Hepatocyte (in vitro differentiated cells): ENCODE results near the gene NRXN2. TPM values are rescaled to one million over a fixed set of nuclear protein-coding genes. Genes with fewer than 3 reads are reported as not detected.

Experiments
- DNase-seq: peaks from one replicate; pipeline ENCODE4 v3.0.0-alpha.2; 2016; ENCODE audit warnings: low spot score
- H2AFZ ChIP-seq: fragments of 200-600 bp; sonication (generic); 2 replicates; pipeline ENCODE4 v1.6.0; 2016; ENCODE audit warnings: antibody characterized with exemption, mild to moderate bottlenecking
- H3K27ac ChIP-seq: fragments of 200-600 bp; sonication (generic); 2 replicates; pipeline ENCODE4 v1.5.1; 2016; ENCODE audit warnings: mild to moderate bottlenecking
- H3K27me3 ChIP-seq: fragments of 200-600 bp; sonication (generic); 2 replicates; pipeline ENCODE4 v1.6.1; 2016
- H3K36me3 ChIP-seq: fragments of 200-600 bp; sonication (generic); replicated peaks from 2 replicates; pipeline ENCODE4 v1.5.1; 2016; ENCODE audit warnings: low read depth; ENCODE audit not compliant: insufficient read depth
- H3K4me1 ChIP-seq: fragments of 200-600 bp; sonication (generic); 2 replicates; pipeline ENCODE4 v1.5.1; 2016; ENCODE audit warnings: mild to moderate bottlenecking, moderate library complexity; ENCODE audit not compliant: insufficient read depth
- H3K4me2 ChIP-seq: fragments of 200-600 bp; sonication (generic); 2 replicates; pipeline ENCODE4 v1.6.0; 2016
- H3K4me3 ChIP-seq: fragments of 200-600 bp; sonication (generic); 2 replicates; pipeline ENCODE4 v1.5.1; 2016; ENCODE audit warnings: mild to moderate bottlenecking
- H3K79me2 ChIP-seq: fragments of 200-600 bp; sonication (generic); 2 replicates; pipeline ENCODE4 v1.6.0; 2017; ENCODE audit warnings: mild to moderate bottlenecking
- H3K9me2 ChIP-seq: fragments of 200-600 bp; sonication (generic); replicated peaks from 2 replicates; pipeline ENCODE4 v1.6.0; 2017; ENCODE audit warnings: mild to moderate bottlenecking; ENCODE audit not compliant: insufficient read depth
- H3K9me3 ChIP-seq: fragments of 200-600 bp; sonication (generic); 2 replicates; pipeline ENCODE4 v1.5.1; 2016; ENCODE audit warnings: low read depth, mild to moderate bottlenecking
- H4K20me1 ChIP-seq: fragments of 200-600 bp; sonication (generic); 2 replicates; pipeline ENCODE4 v1.6.0; 2016; ENCODE audit warnings: mild to moderate bottlenecking; ENCODE audit not compliant: insufficient read depth, poor library complexity, severe bottlenecking
- EZH2 ChIP-seq: fragments of 200-600 bp; sonication (generic); IDR thresholded peaks from 2 replicates; pipeline ENCODE4 v1.6.1; 2016; ENCODE audit warnings: antibody characterized with exemption, mild to moderate bottlenecking, borderline replicate concordance
- EZH2phosphoT487 ChIP-seq: fragments of 200-600 bp; sonication (generic); IDR thresholded peaks from one replicate; pipeline ENCODE4 v1.6.1; 2018; ENCODE audit warnings: antibody characterized with exemption, mild to moderate bottlenecking, low read depth, moderate library complexity; ENCODE audit not compliant: unreplicated experiment, severe bottlenecking
- WGBS: methylation state at CpG from one replicate; pipeline ENCODE4 v1.1.6; 2016; ENCODE audit warnings: low lambda C conversion rate; ENCODE audit errors: missing lambda C conversion rate; 5-methylcytosine and 5-hydroxymethylcytosine counted together
- polyA plus RNA-seq: library from polyadenylated mRNA; unstranded; fragments of >200 nt; fragmentation: Nextera tagmentation; extraction: Ambion mirVana; gene quantifications from 2 replicates; pipeline ENCODE4 v1.2.1, GENCODE V29; 2016
- total RNA-seq: library from RNA; depleted of rRNA; stranded (reverse); fragments of >200 nt; gene quantifications from 2 replicates; pipeline ENCODE4 v1.2.3, GENCODE V29; 2014
- TF ChIP-seq, protein P1 (sequence below): fragments of 200-600 bp; sonication (generic); IDR thresholded peaks from 2 replicates; pipeline ENCODE4 v1.5.1; 2016; ENCODE audit warnings: antibody characterized with exemption, mild to moderate bottlenecking; ENCODE audit not compliant: poor library complexity

Gene NRXN2
- total and polyA plus RNA-seq, 2 experiments from 2014 or later: 0.83 to 1.7 TPM

DNA sequence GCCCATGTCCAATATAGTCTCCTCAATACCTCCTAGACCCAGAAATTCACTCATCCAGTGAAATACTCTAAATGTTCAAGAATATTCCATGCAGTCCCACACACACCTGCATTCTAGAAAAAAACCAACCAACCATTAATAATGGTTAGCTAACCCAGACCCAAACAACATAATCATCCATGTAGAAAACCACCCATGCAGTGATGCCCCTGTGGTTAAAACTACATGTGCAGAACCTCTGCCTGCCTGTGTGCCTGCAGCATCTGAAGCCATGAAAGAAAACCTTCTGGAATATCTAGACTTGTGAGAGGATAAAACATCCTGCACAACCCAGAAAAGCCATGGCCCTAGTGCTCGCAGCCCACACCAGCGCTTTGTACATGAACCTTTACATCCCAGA is 84.2 kb downstream of the NRXN2 start:
- WGBS: 96% methylated on average over 2 of the region's 2 CpGs
- peak overlapping the region; percentile 80 for H3K4me2 ChIP-seq
- peaks cover 52% of the 10 kb centered on the region for H3K27me3 ChIP-seq

GRCh38 chr11:64638018-64638665 is 84.9 kb downstream of the NRXN2 start:
- H3K27ac ChIP-seq: peak overlapping the region; percentile 63
- peaks cover 4% of the 10 kb centered on the region for H3K4me1 ChIP-seq
- no peak overlapping the region for H3K4me3 ChIP-seq
- H3K9me3 ChIP-seq: no peaks in the 10 kb centered on the region
- TF ChIP-seq EZH2phosphoT487: no peak
- TF ChIP-seq, protein P1, sequence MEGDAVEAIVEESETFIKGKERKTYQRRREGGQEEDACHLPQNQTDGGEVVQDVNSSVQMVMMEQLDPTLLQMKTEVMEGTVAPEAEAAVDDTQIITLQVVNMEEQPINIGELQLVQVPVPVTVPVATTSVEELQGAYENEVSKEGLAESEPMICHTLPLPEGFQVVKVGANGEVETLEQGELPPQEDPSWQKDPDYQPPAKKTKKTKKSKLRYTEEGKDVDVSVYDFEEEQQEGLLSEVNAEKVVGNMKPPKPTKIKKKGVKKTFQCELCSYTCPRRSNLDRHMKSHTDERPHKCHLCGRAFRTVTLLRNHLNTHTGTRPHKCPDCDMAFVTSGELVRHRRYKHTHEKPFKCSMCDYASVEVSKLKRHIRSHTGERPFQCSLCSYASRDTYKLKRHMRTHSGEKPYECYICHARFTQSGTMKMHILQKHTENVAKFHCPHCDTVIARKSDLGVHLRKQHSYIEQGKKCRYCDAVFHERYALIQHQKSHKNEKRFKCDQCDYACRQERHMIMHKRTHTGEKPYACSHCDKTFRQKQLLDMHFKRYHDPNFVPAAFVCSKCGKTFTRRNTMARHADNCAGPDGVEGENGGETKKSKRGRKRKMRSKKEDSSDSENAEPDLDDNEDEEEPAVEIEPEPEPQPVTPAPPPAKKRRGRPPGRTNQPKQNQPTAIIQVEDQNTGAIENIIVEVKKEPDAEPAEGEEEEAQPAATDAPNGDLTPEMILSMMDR: no peak
- TF ChIP-seq EZH2: no peak
- DNase-seq: peak; percentile 73
- H3K36me3 ChIP-seq: no peaks in the 10 kb centered on the region
- 4% methylated on average over 37 of the region's 37 CpGs for WGBS
- H3K4me2 ChIP-seq: peak overlapping the region; percentile 80
- no peaks in the 10 kb centered on the region for H3K9me2 ChIP-seq
- no peaks in the 10 kb centered on the region for H4K20me1 ChIP-seq
- peak overlapping the region; percentile 29 for H2AFZ ChIP-seq
- H3K27me3 ChIP-seq: peaks cover 48% of the 10 kb centered on the region
- H3K79me2 ChIP-seq: no peaks in the 10 kb centered on the region

More for the DNA sequence above, 84.2 kb downstream of the NRXN2 start:
- H4K20me1 ChIP-seq: no peaks in the 10 kb centered on the region
- no peaks in the 10 kb centered on the region for H3K36me3 ChIP-seq
- H3K4me3 ChIP-seq: no peak overlapping the region
- no peaks in the 10 kb centered on the region for H3K9me3 ChIP-seq
- H3K79me2 ChIP-seq: no peaks in the 10 kb centered on the region
- H3K27ac ChIP-seq: no peak overlapping the region
- no peaks in the 10 kb centered on the region for H3K9me2 ChIP-seq
- TF ChIP-seq EZH2phosphoT487 (no peak), EZH2 (no peak)
- TF ChIP-seq, protein P1: no peak
- peaks cover 4% of the 10 kb centered on the region for H3K4me1 ChIP-seq
- no peak for DNase-seq
- no peak overlapping the region for H2AFZ ChIP-seq

DNA sequence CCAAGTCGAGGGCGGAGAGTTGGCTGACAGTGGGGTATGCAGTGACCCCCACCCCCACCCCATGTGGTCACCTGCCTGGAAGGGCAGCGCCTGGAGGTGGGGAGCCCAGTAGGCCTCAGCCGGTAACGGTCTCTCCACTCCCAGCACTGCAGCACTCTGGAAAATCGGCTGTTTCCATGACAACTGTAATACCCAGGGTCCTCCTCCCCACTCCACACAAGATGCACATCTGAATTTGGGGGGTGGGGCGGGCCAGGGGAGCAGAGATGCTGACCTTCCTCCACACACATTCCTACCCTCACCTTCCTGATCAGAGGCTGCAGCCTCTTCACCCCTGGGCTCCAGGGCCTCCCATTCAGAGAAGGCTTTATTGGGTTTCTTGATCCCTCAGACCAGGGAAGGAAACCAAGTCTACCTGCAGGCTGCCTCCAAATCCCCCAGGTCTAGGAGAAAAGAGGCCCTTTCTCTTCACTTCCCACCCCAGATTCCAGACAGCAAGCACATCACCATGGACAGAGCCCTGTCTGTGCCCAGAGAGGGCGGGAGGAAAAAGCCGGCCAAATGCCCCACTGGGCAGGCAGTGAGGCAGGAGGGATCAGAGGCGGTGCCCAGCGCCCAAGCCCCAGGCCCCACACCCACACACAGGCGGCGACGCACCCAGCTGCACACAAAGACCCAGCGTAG is 85.5 kb downstream of the NRXN2 start:
- TF ChIP-seq EZH2: no peak
- no peak for TF ChIP-seq EZH2phosphoT487
- TF ChIP-seq, protein P1: no peak
- H3K4me2 ChIP-seq: peak overlapping the region; percentile 80
- peak overlapping the region; percentile 63 for H3K27ac ChIP-seq

More for the DNA sequence above, 85.5 kb downstream of the NRXN2 start:
- Histone ChIP-seq H3K9me2 (no peaks in the 10 kb centered on the region), H3K79me2 (no peaks in the 10 kb centered on the region), H2AFZ (peak overlapping the region; percentile 29), H3K4me3 (no peak overlapping the region), H3K36me3 (no peaks in the 10 kb centered on the region), H4K20me1 (no peaks in the 10 kb centered on the region), H3K4me1 (peaks cover 4% of the 10 kb centered on the region), H3K9me3 (no peaks in the 10 kb centered on the region), H3K27me3 (peaks cover 43% of the 10 kb centered on the region)
- 36% methylated on average over 15 of the region's 15 CpGs for WGBS
- no peak for DNase-seq
